Activated T-helper 2 cell treated with anti-CD3 and anti-CD28 coated beads, Interferon-gamma antibody, Interleukin-2, Interleukin-4, amounts not matched to agents 10 μg/mL and 5 μg/mL and 100 μg/mL, durations not matched to agents 14 hours and 24 hours and 36 hours (primary cell): Measurements from ENCODE around the gene SP100. TPM values are rescaled to one million over a fixed set of nuclear protein-coding genes. Genes with fewer than 3 reads are reported as not detected.

ENCODE experiments used
- DNase-seq: peaks from one replicate; pipeline ENCODE4 v3.0.0; 2021; ENCODE audit warnings: low spot score
- H3K27ac Mint-ChIP-seq: one replicate; pipeline ENCODE4 v1.8.0; 2021; ENCODE audit warnings: mixed read lengths
- H3K27me3 Mint-ChIP-seq: one replicate; pipeline ENCODE4 v1.8.0; 2021; ENCODE audit warnings: low read depth, mixed read lengths
- H3K36me3 Mint-ChIP-seq: one replicate; pipeline ENCODE4 v1.8.0; 2021; ENCODE audit warnings: low read depth, mixed read lengths
- H3K4me1 Mint-ChIP-seq: one replicate; pipeline ENCODE4 v1.8.0; 2021; ENCODE audit warnings: low read depth, mixed read lengths
- H3K4me3 Mint-ChIP-seq: one replicate; pipeline ENCODE4 v1.8.0; 2021; ENCODE audit warnings: low read depth, mild to moderate bottlenecking, moderate library complexity, mixed read lengths
- H3K9me3 Mint-ChIP-seq: one replicate; pipeline ENCODE4 v1.8.0; 2021; ENCODE audit warnings: mixed read lengths
- intact Hi-C: fragments of 100-400 bp; cut with micrococcal nuclease; formaldehyde crosslinking; loops from one replicate; pipeline ENCODE4 v1.15.1; 2023
- total RNA-seq: library from RNA; stranded (reverse); gene quantifications from 2 replicates; pipeline ENCODE4 v1.2.3, GENCODE V29; 2022

Gene SP100
- total RNA-seq, 1 donor from 2014 or later = 153 TPM

DNA sequence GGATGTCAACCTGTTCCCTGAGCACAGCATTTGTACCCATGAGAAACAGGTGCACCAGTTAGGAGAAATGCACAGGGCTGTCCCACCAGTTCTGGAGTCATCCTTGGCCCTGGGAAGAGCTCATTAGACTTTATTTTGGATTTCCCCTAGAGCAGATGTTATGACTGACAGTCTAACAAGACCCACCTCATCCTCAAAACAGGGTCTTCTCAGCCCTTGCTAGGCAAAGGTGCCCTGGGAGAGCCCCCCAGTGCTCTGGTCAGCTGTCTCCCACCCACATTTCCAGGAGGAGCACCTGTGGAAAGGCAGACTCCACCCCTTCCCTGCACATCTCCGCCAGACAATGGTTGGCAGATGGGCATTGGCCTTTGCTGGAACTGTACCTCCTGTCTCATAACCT, 5.7 kb upstream of the SP100 start:
- intact Hi-C loops = loop anchor here (2.0 to 10.0 kb wide), 2 partner anchors 91 to 145 kb away; no protein-coding TSS in a partner anchor

DNA sequence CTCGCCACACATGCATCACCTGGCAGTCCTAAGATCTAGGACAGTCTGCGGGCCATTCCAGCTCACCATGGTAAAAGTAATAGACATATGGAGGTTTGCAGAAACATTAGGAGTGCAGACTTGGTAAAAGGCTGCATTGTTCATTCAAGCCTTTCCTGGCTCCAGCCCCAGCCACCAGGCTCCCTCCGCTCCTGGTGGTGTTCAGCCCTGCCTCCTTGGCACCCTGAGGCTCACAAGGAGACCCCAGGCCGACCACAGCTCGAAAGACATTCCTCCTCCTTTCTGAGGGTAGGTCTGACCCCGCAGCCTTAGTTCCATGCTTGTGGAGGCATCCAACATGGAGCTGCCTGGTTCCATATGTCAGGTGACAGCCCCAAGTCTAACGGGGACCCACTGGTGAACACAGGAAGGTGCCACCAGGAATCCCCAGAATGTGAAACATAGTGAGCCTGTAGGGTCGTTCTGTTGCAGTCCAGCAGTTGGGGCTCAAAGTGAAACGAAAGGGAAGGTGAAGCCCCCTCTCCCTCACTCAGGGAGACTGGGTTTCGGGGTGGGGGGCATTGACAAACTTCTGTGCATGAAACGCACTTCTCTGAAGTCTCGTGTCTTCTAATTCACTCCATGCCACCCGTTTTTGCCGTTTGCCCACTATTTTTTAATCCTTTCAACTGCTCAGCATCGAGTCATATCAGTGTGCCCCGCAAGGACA, 5.0 kb upstream of the SP100 start:
- H3K9me3 Mint-ChIP-seq = no peaks in the 10 kb centered on the region
- peak overlapping the region; percentile 100 for H3K27ac Mint-ChIP-seq
- no peak for DNase-seq
- H3K36me3 Mint-ChIP-seq = peaks cover 20% of the 10 kb centered on the region
- H3K4me3 Mint-ChIP-seq = peak overlapping the region; percentile 98
- H3K4me1 Mint-ChIP-seq = peaks cover 61% of the 10 kb centered on the region
- intact Hi-C loops = loop anchor here (1.0 to 10.0 kb wide), 4 partner anchors 61 to 200 kb away; no protein-coding TSS in a partner anchor
- H3K27me3 Mint-ChIP-seq = no peaks in the 10 kb centered on the region

More for the DNA sequence above, 5.7 kb upstream of the SP100 start:
- no peaks in the 10 kb centered on the region for H3K9me3 Mint-ChIP-seq
- H3K27me3 Mint-ChIP-seq = no peaks in the 10 kb centered on the region
- H3K4me1 Mint-ChIP-seq = peaks cover 54% of the 10 kb centered on the region
- H3K36me3 Mint-ChIP-seq = peaks cover 25% of the 10 kb centered on the region
- H3K4me3 Mint-ChIP-seq = no peak overlapping the region
- no peak for DNase-seq
- no peak overlapping the region for H3K27ac Mint-ChIP-seq

DNA sequence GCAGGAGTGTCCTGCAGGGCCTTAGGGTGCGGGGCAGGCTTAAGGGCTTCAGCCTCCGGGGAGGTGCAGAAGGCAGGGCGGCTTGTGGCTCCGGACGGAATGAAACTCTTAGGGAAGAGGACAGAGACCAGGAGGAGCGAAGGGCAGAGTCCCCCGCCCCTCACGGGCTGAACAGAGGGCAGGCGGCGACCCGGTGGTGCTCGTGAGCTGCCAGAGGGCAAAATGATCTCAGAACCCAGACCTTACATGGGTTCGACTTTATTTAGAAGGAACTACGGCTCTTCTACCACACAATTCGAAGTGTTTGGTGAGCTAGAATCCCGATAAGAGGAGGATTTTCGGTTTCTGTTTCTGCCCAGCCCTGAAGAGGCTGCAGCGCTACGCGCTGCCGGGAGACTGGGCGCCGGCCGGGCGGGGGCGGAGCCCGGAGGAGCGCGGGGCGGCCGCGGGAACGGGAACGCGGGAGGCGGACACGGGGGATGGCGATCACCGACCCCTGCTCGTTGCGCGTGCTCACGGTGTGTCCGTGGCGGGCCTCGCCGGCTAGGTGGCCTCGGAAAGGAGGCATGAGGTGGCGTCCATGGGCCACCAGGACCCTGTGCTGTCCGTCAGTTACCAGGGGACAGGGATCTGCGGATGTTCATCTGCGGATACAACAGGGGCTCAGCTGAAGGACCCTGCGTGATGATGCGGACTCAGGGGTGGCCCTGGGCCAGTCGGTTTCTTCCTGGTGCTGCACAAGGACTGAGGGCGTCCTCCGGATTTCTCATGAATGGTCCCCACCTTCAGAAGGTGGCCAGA, 4.2 kb upstream of the SP100 start:
- Mint-ChIP-seq H3K27me3 (no peaks in the 10 kb centered on the region), H3K4me3 (peak overlapping the region; percentile 98), H3K27ac (peak overlapping the region; percentile 100), H3K9me3 (no peaks in the 10 kb centered on the region), H3K36me3 (peaks cover 20% of the 10 kb centered on the region), H3K4me1 (peaks cover 61% of the 10 kb centered on the region)
- intact Hi-C loops = loop anchor here (1.0 to 10.0 kb wide), 4 partner anchors 61 to 200 kb away; no protein-coding TSS in a partner anchor
- peak; percentile 74 for DNase-seq

DNA sequence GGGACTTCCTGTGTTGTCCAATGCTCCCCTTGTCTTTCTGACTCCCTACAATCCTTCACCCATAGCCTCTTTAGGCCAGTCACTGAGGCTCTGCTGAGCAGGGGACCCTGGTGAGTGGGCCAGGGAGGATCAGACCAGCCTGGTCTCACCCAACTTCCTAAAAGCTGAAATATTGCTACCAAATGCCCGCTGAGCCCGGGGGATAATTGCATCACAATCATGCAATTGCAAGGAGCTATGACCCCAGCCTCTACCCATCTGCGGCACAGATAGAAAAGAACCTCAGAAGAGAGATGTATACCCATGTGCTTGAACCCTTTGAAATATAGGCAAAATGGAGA, 3.7 kb upstream of the SP100 start:
- H3K4me3 Mint-ChIP-seq = peak overlapping the region; percentile 98
- H3K27ac Mint-ChIP-seq = peak overlapping the region; percentile 87
- H3K4me1 Mint-ChIP-seq = peaks cover 59% of the 10 kb centered on the region
- H3K36me3 Mint-ChIP-seq = peaks cover 16% of the 10 kb centered on the region
- no peaks in the 10 kb centered on the region for H3K27me3 Mint-ChIP-seq
- intact Hi-C loops = loop anchor here (10.0 kb wide), 1 partner anchor 148 kb away; no protein-coding TSS in a partner anchor
- no peak for DNase-seq
- H3K9me3 Mint-ChIP-seq = no peaks in the 10 kb centered on the region

GRCh38 chr2:230412846-230413245, 3.2 kb upstream of the SP100 start:
- Mint-ChIP-seq H3K36me3 (peaks cover 16% of the 10 kb centered on the region), H3K27me3 (no peaks in the 10 kb centered on the region), H3K4me1 (peaks cover 59% of the 10 kb centered on the region), H3K9me3 (no peaks in the 10 kb centered on the region), H3K27ac (peak overlapping the region; percentile 87), H3K4me3 (peak overlapping the region; percentile 98)
- DNase-seq = no peak
- intact Hi-C loops = loop anchor here (10.0 kb wide), 1 partner anchor 148 kb away; no protein-coding TSS in a partner anchor

- no peaks in the 10 kb centered on the region for H3K27me3 Mint-ChIP-seq
- intact Hi-C loops = loop anchor here (10.0 kb wide), 1 partner anchor 149 kb away; no protein-coding TSS in a partner anchor
- DNase-seq = no peak
- peaks cover 21% of the 10 kb centered on the region for H3K36me3 Mint-ChIP-seq
- peaks cover 59% of the 10 kb centered on the region for H3K4me1 Mint-ChIP-seq
- H3K27ac Mint-ChIP-seq = peak overlapping the region; percentile 87
- H3K9me3 Mint-ChIP-seq = no peaks in the 10 kb centered on the region
- H3K4me3 Mint-ChIP-seq = no peak overlapping the region
Observed at GRCh38 chr2:230413479-230413878, 2.5 kb upstream of the SP100 start.

DNA sequence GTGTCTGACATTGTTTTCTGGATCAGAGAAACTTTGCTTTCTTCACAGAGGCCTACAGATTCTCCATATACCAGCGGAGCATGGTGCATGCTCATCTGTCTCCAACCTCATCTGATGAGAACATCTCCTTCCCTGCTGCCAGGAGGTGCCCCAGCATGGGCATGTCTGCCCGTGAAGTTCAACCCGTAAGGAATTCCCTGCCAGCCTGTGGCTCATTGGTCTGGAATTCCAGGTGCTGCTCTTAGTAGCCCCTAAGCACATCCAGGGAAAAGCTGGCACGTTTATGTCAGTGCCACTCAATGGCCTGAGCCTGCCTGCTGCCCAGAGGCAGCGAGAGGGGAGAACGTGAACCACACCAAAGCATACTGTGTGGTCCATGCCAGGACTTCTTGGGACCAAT, 1.7 kb upstream of the SP100 start:
- intact Hi-C loops = loop anchor here (10.0 kb wide), 1 partner anchor 150 kb away; no protein-coding TSS in a partner anchor
- DNase-seq = no peak
- peaks cover 63% of the 10 kb centered on the region for H3K4me1 Mint-ChIP-seq
- peaks cover 30% of the 10 kb centered on the region for H3K36me3 Mint-ChIP-seq
- H3K27me3 Mint-ChIP-seq = no peaks in the 10 kb centered on the region
- peak overlapping the region; percentile 93 for H3K27ac Mint-ChIP-seq
- H3K9me3 Mint-ChIP-seq = no peaks in the 10 kb centered on the region
- H3K4me3 Mint-ChIP-seq = peak overlapping the region; percentile 44

DNA sequence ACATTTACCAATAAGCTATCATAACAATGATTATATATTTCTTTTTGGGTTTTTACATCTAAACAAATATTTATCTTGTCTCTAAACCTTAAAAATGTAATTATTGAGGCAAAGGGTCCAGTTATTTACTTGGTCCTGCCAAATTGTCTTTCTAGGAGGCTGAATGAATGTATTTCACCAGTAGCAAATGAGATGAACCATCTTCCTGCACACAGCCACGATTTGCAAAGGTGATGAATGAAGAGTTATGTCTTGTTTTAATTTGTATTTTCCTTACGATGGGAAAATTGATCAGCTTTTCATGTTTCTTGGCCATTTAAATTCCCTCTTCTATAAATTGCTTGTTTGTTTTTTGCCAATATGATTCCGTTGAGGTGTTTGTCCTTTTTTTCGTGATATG, 1.4 kb downstream of the SP100 start:
- peak overlapping the region; percentile 88 for H3K4me3 Mint-ChIP-seq

DNA sequence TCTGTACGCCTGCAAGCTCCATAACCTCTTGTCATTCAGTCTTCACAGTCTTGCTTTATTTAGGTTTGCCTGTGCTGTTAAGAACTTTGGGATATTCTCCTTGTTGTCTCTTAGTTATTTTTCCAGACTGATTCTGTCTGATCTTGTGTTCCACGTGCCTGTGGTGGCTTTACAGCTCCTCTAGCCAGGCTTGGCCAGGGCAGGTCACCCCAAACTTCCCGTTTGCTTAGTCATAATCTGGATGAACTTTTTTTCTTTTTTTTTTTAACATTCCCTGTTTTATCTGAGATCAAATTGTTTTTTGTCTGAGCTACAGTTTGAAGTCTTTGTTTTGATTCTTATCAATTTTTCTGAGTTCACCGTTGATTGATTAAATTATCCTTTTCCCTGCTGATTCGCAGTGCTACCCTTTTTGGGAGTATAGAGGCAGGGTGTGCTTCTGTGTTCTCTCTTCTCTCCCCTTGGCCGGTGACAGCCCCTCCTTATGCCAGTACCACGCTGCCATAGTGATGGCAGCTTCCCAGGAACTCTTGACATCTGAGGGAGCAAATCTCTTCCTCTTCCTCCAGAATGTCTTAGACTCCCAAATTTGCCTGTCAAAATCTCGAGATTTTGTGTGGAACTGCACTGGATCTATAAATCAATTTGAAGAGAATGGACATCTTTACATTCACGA, 2.5 kb downstream of the SP100 start:
- no peaks in the 10 kb centered on the region for H3K9me3 Mint-ChIP-seq
- peaks cover 68% of the 10 kb centered on the region for H3K4me1 Mint-ChIP-seq
- intact Hi-C loops = loop anchor here (5.0 to 10.0 kb wide), 4 partner anchors 71 to 239 kb away; no protein-coding TSS in a partner anchor
- peak overlapping the region; percentile 57 for H3K27ac Mint-ChIP-seq
- peak overlapping the region; percentile 88 for H3K4me3 Mint-ChIP-seq
- H3K36me3 Mint-ChIP-seq = peaks cover 60% of the 10 kb centered on the region
- no peak for DNase-seq
- no peaks in the 10 kb centered on the region for H3K27me3 Mint-ChIP-seq

More for the DNA sequence above, 1.4 kb downstream of the SP100 start:
- Mint-ChIP-seq H3K9me3 (no peaks in the 10 kb centered on the region), H3K36me3 (peaks cover 53% of the 10 kb centered on the region), H3K4me1 (peaks cover 70% of the 10 kb centered on the region), H3K27me3 (no peaks in the 10 kb centered on the region), H3K27ac (peak overlapping the region; percentile 80)
- intact Hi-C loops = loop anchor here (2.0 to 10.0 kb wide), 7 partner anchors 13 to 240 kb away; no protein-coding TSS in a partner anchor
- DNase-seq = no peak

DNA sequence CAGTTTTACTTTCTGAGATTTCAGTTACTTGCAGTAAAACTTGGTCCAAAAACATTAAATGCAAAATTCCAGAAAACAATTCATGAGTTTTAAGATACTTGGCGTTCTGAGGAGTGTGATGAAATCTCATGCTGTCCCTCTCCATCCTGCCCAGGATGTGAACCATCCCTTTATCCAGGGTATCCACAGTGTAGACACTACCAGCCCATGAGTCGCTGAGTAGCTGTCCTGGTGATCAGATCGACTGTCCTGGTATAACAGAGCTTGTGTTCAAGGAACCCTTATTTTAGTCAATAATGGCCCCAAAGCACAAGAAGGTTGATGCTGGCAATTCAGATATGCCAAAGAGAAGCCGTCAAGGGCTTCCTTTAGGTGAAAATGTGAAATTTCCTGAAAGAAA, 3.2 kb downstream of the SP100 start:
- peak overlapping the region; percentile 88 for H3K4me3 Mint-ChIP-seq
- no peak overlapping the region for H3K27ac Mint-ChIP-seq
- peaks cover 69% of the 10 kb centered on the region for H3K4me1 Mint-ChIP-seq
- DNase-seq = no peak
- H3K36me3 Mint-ChIP-seq = peaks cover 67% of the 10 kb centered on the region
- intact Hi-C loops = loop anchor here (5.0 to 10.0 kb wide), 4 partner anchors 72 to 238 kb away; no protein-coding TSS in a partner anchor
- no peaks in the 10 kb centered on the region for H3K27me3 Mint-ChIP-seq
- H3K9me3 Mint-ChIP-seq = no peaks in the 10 kb centered on the region

DNA sequence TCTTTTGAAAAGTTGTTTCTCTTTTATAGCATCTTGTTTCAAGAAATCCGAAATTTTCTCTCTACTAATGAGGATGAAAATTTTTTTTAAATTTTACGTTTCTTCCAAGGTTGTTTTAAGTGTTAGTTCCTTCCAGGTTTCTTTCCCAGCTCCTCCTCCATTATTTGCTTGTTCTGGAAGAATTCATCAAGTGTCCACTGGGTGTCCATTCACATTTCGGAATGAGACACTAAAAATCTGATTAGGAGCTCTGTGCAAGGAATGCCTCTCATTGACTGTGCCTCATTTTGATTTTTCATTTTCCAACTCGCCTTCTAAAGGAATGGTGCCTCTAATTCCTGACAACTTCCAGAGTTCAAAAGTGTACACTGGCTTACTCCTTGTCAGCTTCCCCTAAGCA, 6.1 kb downstream of the SP100 start:
- intact Hi-C loops = no loop called here
- no peaks in the 10 kb centered on the region for H3K9me3 Mint-ChIP-seq
- DNase-seq = no peak
- H3K27ac Mint-ChIP-seq = no peak overlapping the region
- H3K27me3 Mint-ChIP-seq = no peaks in the 10 kb centered on the region
- H3K4me3 Mint-ChIP-seq = no peak overlapping the region
- H3K36me3 Mint-ChIP-seq = peaks cover 86% of the 10 kb centered on the region
- peaks cover 76% of the 10 kb centered on the region for H3K4me1 Mint-ChIP-seq

GRCh38 chr2:230423851-230424458, 8.0 kb downstream of the SP100 start:
- DNase-seq = no peak
- Mint-ChIP-seq H3K4me1 (peaks cover 68% of the 10 kb centered on the region), H3K4me3 (peak overlapping the region; percentile 30), H3K27me3 (no peaks in the 10 kb centered on the region), H3K36me3 (peaks cover 86% of the 10 kb centered on the region), H3K9me3 (peaks cover 10% of the 10 kb centered on the region), H3K27ac (peak overlapping the region; percentile 57)
- intact Hi-C loops = no loop called here
